OCI-LY1 (cell line): Measurements from ENCODE around the gene NOX5.

Experiments
- H2AFZ ChIP-seq: fragments of 200-600 bp; sonication (generic), shearing (Covaris generic); 2 replicates; pipeline ENCODE4 v1.6.0; 2014; ENCODE audit warnings: antibody characterized with exemption, mild to moderate bottlenecking, low read length
- H3F3A ChIP-seq: fragments of 200-600 bp; sonication (generic), shearing (Covaris generic); 2 replicates; pipeline ENCODE4 v1.6.0; 2014; ENCODE audit warnings: mild to moderate bottlenecking, antibody characterized with exemption, low read length, moderate library complexity; ENCODE audit not compliant: insufficient read depth
- H3K27ac ChIP-seq: fragments of 200-600 bp; sonication (generic); 2 replicates; pipeline ENCODE4 v1.5.1; 2014; ENCODE audit warnings: low read length, mixed run types, mild to moderate bottlenecking, low read depth; ENCODE audit not compliant: poor library complexity, severe bottlenecking
- H3K27me3 ChIP-seq: fragments of 200-600 bp; sonication (generic); 2 replicates; pipeline ENCODE4 v1.6.0; 2014; ENCODE audit warnings: antibody characterized with exemption, mild to moderate bottlenecking, low read length, moderate library complexity; ENCODE audit not compliant: insufficient read depth
- H3K36me3 ChIP-seq: fragments of 200-600 bp; sonication (generic); 2 replicates; pipeline ENCODE4 v1.6.1; 2014; ENCODE audit warnings: mild to moderate bottlenecking, antibody characterized with exemption, low read length, moderate library complexity, mixed read lengths; ENCODE audit not compliant: insufficient read depth
- H3K4me1 ChIP-seq: fragments of 200-600 bp; sonication (generic); 2 replicates; pipeline ENCODE4 v1.5.1; 2014; ENCODE audit warnings: mild to moderate bottlenecking, low read length, moderate library complexity; ENCODE audit not compliant: insufficient read depth, severe bottlenecking
- H3K4me2 ChIP-seq: fragments of 200-600 bp; sonication (generic), shearing (Covaris generic); 2 replicates; pipeline ENCODE4 v1.6.1; 2014; ENCODE audit warnings: low read length
- H3K4me3 ChIP-seq: fragments of 200-600 bp; sonication (generic); 2 replicates; pipeline ENCODE4 v1.5.1; 2014; ENCODE audit warnings: low read length, low read depth, mild to moderate bottlenecking, mixed read lengths; ENCODE audit not compliant: poor library complexity, severe bottlenecking
- H3K79me2 ChIP-seq: fragments of 200-600 bp; shearing (Covaris generic); 2 replicates; pipeline ENCODE4 v1.6.1; 2016; ENCODE audit warnings: mixed run types, low read length, mixed read lengths; ENCODE audit not compliant: insufficient read depth
- H3K9ac ChIP-seq: fragments of 200-600 bp; sonication (generic), shearing (Covaris generic); 2 replicates; pipeline ENCODE4 v1.6.1; 2014; ENCODE audit warnings: mild to moderate bottlenecking, low read length, mixed read lengths
- H3K9me2 ChIP-seq: fragments of 200-600 bp; sonication (generic), shearing (Covaris generic); 2 replicates; pipeline ENCODE4 v1.6.1; 2014; ENCODE audit warnings: low read depth, mild to moderate bottlenecking, low read length, mixed read lengths
- H3K9me3 ChIP-seq: fragments of 200-600 bp; shearing (Covaris generic); 2 replicates; pipeline ENCODE4 v1.6.1; 2014; ENCODE audit warnings: low read length, mixed read lengths
- H4K20me1 ChIP-seq: fragments of 200-600 bp; sonication (generic), shearing (Covaris generic); 2 replicates; pipeline ENCODE4 v1.6.0; 2016; ENCODE audit warnings: mild to moderate bottlenecking, low read length; ENCODE audit not compliant: insufficient read depth
- CTCF ChIP-seq: fragments of 200-600 bp; sonication (generic), shearing (Covaris generic); IDR thresholded peaks from 2 replicates; pipeline ENCODE4 v1.5.1; 2017; ENCODE audit warnings: mild to moderate bottlenecking, antibody characterized with exemption, low read length, moderate library complexity, mixed read lengths
- EZH2 ChIP-seq: fragments of 200-600 bp; sonication (generic), shearing (Covaris generic); IDR thresholded peaks from 2 replicates; pipeline ENCODE4 v1.8.0; 2017; ENCODE audit warnings: borderline replicate concordance, mixed run types, mild to moderate bottlenecking, antibody characterized with exemption, low read length, moderate library complexity, mixed read lengths

The NOX5 gene

DNA sequence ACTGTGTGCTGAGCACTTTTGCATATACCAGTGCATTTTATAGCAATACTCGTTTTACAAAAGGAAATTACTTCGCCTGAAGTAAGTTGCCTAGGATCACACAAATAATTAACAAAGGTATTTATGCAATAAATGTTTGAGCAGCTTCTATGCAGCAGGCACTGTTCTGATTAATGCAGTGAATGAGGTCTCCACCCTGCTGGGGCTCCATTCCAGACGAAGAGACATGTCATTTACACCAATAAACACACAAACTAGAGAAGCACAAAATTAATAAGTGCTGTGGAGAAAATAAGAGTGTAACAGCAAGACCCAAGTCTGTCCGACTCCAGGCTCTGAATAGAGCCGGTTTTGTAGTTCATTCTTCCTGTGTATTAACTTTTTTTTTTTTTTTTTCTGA lies 17.5 kb downstream of the NOX5 start:
- Histone ChIP-seq H3K9ac (no peak overlapping the region), H3K27ac (no peak overlapping the region), H4K20me1 (no peaks in the 10 kb centered on the region), H3F3A (no peaks in the 10 kb centered on the region), H3K27me3 (no peaks in the 10 kb centered on the region), H3K4me3 (no peak overlapping the region), H2AFZ (no peak overlapping the region), H3K9me2 (no peaks in the 10 kb centered on the region), H3K4me1 (no peaks in the 10 kb centered on the region), H3K4me2 (no peak overlapping the region), H3K36me3 (no peaks in the 10 kb centered on the region), H3K9me3 (no peaks in the 10 kb centered on the region), H3K79me2 (no peaks in the 10 kb centered on the region)
- TF ChIP-seq EZH2 (no peak), CTCF (no peak)

DNA sequence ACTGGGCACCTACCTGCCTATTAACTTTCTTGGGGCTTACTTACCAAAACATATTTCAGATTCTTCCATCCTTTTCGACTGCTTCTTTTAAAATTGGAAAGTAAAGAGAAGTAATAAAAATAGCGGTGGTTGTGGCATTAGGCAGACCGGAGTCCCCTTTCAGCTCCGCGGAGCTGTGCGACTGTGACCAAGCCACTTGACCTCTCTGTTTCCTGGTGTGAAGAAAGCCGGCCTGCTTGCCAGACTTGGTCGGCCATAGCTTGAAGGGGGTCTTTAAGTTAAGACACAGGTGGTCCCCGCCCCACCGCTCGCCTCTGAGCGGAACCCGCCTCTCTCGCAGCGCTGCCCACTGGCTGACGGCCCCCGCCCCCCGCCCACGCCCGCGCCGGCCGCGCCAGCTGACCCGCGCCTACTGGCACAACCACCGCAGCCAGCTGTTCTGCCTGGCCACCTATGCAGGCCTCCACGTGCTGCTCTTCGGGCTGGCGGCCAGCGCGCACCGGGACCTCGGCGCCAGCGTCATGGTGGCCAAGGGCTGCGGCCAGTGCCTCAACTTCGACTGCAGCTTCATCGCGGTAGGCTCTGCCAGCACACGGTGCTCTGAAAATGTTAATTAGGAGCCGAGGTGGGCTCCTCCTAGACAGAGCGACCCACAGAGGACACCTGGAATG lies 18.3 kb downstream of the NOX5 start:
- H3K4me2 ChIP-seq: no peak overlapping the region
- no peaks in the 10 kb centered on the region for H3K4me1 ChIP-seq
- H3K4me3 ChIP-seq: no peak overlapping the region
- no peaks in the 10 kb centered on the region for H4K20me1 ChIP-seq
- H3K36me3 ChIP-seq: no peaks in the 10 kb centered on the region
- no peaks in the 10 kb centered on the region for H3K9me3 ChIP-seq
- no peak overlapping the region for H3K9ac ChIP-seq
- H3K79me2 ChIP-seq: no peaks in the 10 kb centered on the region
- no peak for TF ChIP-seq CTCF
- no peak for TF ChIP-seq EZH2
- H3K27ac ChIP-seq: no peak overlapping the region
- H3F3A ChIP-seq: no peaks in the 10 kb centered on the region
- no peaks in the 10 kb centered on the region for H3K27me3 ChIP-seq
- H2AFZ ChIP-seq: no peak overlapping the region
- H3K9me2 ChIP-seq: no peaks in the 10 kb centered on the region

- Histone ChIP-seq H3K27me3 (no peaks in the 10 kb centered on the region), H3K9ac (no peak overlapping the region), H3K9me2 (no peaks in the 10 kb centered on the region), H4K20me1 (no peaks in the 10 kb centered on the region), H3K27ac (no peak overlapping the region), H3K79me2 (no peaks in the 10 kb centered on the region), H3F3A (no peaks in the 10 kb centered on the region), H3K4me1 (no peaks in the 10 kb centered on the region), H3K9me3 (no peaks in the 10 kb centered on the region), H3K36me3 (no peaks in the 10 kb centered on the region), H3K4me2 (no peak overlapping the region), H2AFZ (no peak overlapping the region), H3K4me3 (no peak overlapping the region)
- no peak for TF ChIP-seq CTCF
Measured at GRCh38 chr15:69034352-69034751, 19.9 kb downstream of the NOX5 start.
